NCI-H2171 (cell line): ENCODE measurements around the gene GALR1.

Source experiments
- DNase-seq: peaks from one replicate; lab custom pipeline; 2025; lab: John Stamatoyannopoulos, UW

Gene GALR1

DNA sequence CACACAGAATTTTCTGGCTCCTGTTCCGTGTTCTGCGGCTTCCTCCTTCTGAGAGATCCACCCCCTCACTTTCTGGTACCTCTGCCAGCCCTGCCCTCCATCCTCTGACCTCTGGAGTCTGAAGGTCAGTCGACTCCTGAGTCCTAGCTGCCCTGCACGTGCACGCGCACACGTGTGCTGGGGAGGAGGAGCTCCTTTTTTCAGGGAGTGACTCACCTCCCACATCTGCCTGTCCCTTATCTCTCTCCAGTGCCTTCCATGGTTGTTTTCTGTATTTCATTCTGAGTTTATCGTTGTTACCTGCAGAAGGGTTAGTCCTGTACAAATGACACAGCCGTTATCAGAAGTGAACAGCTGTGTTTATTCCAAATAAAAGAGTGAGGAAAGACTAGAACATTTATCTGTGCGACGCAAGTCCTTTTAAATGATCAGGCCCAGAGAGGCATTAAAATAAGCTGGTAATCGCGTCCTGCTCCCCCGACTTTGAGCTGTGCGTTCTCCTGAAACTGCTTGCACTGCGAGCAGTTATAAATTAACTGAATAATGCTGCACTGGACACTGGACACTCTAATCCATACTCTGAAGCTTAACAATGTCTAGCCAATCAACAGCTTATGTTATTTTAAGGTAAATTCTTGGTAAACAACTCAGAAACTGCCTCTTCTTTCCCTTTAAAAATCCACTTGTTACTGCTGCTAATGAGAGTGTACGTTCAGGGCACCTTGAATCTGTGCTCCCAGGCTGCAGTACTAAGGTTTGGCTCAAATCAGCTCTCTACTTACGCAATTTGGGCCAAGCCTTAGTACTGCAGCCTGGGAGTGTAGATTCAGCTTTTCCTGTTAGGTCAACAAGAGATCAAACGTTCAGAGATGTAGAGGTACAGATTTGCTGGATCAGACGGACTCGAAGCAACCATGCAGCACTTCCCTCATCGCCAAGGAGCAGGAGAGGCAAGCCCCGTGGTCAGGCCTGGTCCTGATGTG lies 72.5 kb downstream of the GALR1 start:
- no peak for DNase-seq

DNA sequence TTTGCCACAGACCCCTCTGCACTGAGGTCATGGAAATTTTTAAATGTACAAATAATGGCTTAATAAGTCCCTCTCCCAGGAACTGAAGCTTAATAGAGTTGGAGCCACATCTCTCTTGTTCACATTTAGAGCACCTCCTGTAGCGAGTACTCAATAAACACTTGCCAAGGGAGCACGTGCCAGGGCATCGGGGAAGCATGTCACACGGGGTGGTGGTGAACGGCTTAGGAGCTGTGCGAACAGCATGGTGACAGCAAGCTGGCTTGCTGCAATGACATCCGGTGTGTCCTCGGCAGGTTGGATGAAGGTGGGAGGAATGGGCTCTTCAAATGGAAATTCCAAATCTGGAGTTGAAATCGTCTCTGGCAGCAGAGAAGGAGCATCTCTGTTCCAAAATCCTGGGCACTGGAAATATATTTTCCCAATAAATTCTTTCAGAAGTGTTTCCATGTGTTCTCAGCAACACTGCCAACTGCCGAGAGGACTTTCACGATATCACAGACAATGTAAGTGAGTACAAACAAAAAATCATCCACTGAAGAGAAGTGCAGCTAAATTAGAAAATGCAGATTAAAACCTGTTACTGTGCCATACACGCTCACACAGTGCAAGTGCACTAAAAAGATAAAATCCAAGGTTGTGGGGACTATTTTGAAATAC lies 74.1 kb downstream of the GALR1 start:
- no peak for DNase-seq
